ENCODE results near the gene MRPL18.
"Not testable (repeated sequence)": the region's sequence is repeated elsewhere in the genome, so short reads cannot be mapped to it uniquely, and the experiment has no call there.

MRPL18 gene

GRCh38 chr6:159817951-159818739 lies 27.9 kb downstream of the MRPL18 start:
- no peak for DNase-seq (ENCODE audit: low read depth)

- no peak for DNase-seq (ENCODE audit: low read depth)
Observed at GRCh38 chr6:159819098-159819497, 28.8 kb downstream of the MRPL18 start.

- DNase-seq (ENCODE audit: low read depth) = no peak
Observed at GRCh38 chr6:159819932-159820640, 29.8 kb downstream of the MRPL18 start.

DNA sequence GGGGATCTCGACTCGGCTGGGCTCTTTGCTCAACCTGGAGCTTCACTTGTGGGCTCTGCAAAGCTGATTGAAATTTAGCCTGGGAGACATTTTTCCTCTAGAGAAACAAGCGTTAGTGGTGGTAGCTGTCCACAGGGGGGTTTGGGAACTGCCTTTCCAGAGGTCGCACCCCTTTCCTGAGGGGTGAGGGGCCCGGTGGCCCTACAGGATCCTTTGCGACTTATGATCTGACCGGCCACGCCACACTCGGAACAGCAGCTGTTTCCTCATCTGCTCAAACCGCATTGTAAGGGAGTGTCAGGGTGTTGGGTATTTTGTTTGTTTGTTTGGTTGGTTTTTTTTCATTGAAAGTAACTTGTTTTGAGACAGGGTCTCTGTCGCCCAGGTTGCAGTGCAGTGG lies 30.9 kb downstream of the MRPL18 start:
- DNase-seq (ENCODE audit: low read depth) = no peak

- DNase-seq (ENCODE audit: low read depth) = no peak
Observed at GRCh38 chr6:159821726-159822125, 31.5 kb downstream of the MRPL18 start.

GRCh38 chr6:159823953-159824352 lies 33.7 kb downstream of the MRPL18 start:
- DNase-seq (ENCODE audit: low read depth) = no peak

- DNase-seq (ENCODE audit: low read depth) = not testable (repeated sequence)
Observed at GRCh38 chr6:159824690-159825089, 34.4 kb downstream of the MRPL18 start.

GRCh38 chr6:159826004-159826403 lies 35.7 kb downstream of the MRPL18 start:
- DNase-seq (ENCODE audit: low read depth) = no peak

GRCh38 chr6:159826968-159827647 lies 36.8 kb downstream of the MRPL18 start:
- DNase-seq (ENCODE audit: low read depth) = no peak

GRCh38 chr6:159828074-159828473 lies 37.8 kb downstream of the MRPL18 start:
- DNase-seq (ENCODE audit: low read depth) = no peak

DNA sequence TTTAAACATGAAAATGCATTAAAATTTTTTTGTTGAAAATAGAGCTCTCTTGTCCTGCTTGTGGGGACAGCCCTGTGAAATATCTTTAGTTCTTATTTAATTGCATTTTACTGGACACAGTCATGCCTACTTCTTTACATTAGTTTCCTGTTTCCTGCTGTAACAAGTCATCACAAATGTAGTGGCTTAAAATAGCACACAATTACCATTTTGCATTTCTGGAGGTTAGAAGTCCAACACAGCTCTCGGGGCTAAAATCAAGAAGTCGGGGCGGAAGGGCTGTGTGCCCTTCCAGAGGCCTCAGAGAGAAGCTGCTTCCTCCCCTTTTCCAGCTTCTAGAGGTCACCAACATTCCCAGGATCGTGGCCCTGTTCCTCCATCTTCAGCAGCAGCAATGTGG lies 39.3 kb downstream of the MRPL18 start:
- no peak for DNase-seq (ENCODE audit: low read depth)

GRCh38 chr6:159830501-159831372 lies 40.5 kb downstream of the MRPL18 start:
- DNase-seq (ENCODE audit: low read depth) = no peak

- DNase-seq (ENCODE audit: low read depth) = no peak
Observed at GRCh38 chr6:159831373-159831679, 41.1 kb downstream of the MRPL18 start.

- DNase-seq (ENCODE audit: low read depth) = no peak
Observed at GRCh38 chr6:159832946-159833345, 42.7 kb downstream of the MRPL18 start.

DNA sequence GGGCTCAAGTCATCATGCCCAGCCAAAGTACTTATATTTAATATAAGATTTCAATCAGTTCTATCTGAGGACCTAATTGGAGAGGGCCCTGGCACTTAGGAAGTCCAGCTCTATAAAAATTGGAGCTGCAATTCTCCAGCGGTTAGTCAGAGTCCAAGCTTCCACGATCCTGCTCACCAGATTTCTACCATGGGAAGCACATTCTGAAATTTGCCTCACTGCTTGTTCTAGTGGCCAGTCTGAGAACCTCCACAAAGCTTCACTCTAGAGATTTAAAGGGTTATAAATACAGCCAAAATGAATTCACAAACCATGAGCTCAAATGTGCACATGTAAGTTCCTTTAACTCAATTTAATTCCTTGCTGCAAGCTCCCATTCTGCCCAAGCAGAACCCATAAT lies 43.3 kb downstream of the MRPL18 start:
- DNase-seq (ENCODE audit: low read depth) = no peak

DNA sequence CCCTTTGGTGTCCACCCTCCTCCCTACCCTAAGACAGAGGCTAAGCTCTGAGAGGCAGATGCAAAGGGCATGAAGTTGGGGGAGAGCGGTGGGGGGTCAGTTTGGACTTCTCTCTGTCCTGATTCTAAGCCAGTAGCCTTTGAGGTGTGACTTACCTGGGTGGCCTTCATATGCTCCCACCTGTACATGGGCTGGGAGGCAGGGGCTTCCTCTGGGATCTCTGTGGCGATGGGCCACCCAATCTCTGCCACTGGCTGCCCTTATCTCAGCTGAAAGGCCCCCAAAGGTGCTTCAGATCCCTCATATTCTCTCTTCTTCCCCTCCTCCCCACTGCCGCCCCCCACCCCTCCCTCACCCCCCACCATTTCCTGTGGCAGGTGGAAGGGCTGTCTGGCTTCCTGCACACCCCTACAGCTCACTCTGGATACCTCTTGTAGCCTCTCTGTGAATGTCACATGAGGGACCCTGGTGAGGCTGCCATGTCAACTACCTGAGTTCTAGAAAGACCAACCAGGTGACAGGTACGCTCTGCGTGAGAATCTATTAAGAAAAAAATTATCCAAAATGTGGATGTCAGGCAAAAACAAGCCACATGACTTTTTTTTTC lies 43.8 kb downstream of the MRPL18 start:
- no peak for DNase-seq (ENCODE audit: low read depth)

DNA sequence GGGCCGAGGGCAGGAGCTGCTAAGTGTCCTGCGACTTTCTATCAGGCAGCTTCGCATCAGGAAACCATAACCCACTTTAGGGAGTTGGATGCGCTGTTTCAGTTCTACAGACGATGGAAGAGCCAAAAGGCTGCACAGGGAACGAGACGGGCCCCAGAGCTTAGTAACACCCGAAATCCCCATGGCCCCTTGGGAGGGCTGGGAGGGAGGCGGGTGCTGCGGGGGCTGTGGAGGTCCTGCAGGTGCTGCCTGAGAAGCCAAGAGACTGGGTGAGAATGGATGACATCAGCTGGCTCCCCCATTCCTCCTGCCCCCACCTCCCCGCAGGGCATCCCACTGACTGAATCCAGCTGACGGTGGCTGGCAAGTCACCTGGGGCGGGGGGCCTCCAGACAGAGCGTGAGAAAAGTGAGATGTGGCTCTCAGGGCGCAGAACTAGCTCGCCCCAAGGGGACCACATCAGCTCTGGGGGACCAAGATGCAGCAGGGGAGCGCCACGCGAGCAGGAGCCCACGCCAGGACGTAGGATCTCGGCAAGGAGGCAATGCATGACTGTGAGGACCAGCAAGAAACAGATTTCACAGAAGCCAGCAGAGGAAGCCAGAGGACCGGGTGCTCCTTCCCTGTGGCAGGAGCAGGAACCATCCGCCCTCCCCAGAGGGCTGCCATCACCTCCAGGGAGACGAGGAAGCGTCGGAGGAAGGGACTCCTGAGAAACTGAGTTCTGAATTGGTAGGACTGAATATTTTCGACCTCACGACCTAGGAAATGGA lies 46.6 kb downstream of the MRPL18 start:
- no peak for DNase-seq (ENCODE audit: low read depth)

DNA sequence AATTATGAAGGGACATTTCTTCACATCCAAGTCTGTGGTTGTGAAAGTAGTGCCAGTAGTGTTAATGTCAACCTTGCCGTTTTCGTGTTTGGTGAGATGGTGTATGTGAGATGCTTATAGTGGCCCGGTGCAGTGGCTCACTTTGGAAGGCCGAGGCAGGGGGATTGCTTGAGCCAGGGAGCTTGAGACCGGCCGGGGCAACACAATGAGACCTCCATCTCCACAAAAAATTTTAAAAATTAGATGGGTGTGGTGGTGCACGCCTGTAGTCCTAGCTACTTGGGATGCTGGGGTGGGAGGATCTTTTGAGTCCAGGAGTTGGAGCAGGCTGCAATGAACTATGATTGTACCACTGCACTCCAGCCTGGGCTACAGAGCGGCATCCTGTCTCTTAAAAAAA lies 47.2 kb downstream of the MRPL18 start:
- no peak for DNase-seq (ENCODE audit: low read depth)

GRCh38 chr6:159838020-159838744 lies 47.9 kb downstream of the MRPL18 start:
- DNase-seq (ENCODE audit: low read depth) = no peak

DNA sequence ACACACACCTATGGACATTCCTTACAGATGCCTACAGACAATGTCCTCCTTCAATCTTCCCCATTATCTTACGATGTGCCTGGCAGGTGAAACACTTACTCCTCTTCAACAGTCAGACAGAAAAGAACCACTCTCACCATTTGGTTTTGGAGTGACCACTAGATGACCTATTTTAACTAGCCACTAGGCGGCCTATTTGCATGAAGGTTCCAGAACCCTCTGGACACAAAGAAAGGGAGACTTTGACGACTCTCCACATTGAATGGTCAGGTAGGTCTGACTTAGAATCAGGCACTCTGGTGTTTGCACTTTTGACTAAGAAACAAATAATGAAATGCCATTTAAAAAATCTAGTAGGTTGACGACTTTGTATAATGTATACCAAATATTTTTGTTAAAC lies 51.8 kb downstream of the MRPL18 start:
- no peak for DNase-seq (ENCODE audit: low read depth)
